Measurements from ENCODE around the gene SLCO4C1.
A peak's percentile ranks its signal among the peaks of the same experiment; 100 is the strongest.

Gene SLCO4C1

GRCh38 chr5:102270036-102270435 lies 26.0 kb downstream of the SLCO4C1 start:
- DNase-seq = no peak

- no peak for DNase-seq
Observed at GRCh38 chr5:102262688-102263087, 33.4 kb downstream of the SLCO4C1 start.

GRCh38 chr5:102249381-102249780 lies 46.7 kb downstream of the SLCO4C1 start:
- DNase-seq = no peak

- DNase-seq = no peak
Observed at GRCh38 chr5:102243213-102243612, 52.9 kb downstream of the SLCO4C1 start.

- no peak for DNase-seq
Observed at GRCh38 chr5:102241809-102242421, 54.2 kb downstream of the SLCO4C1 start.

GRCh38 chr5:102231693-102232619 lies 64.1 kb downstream of the SLCO4C1 start:
- no peak for DNase-seq

- DNase-seq = no peak
Observed at GRCh38 chr5:102229685-102230084, 66.4 kb downstream of the SLCO4C1 start.

GRCh38 chr5:102226321-102226720 lies 69.8 kb downstream of the SLCO4C1 start:
- DNase-seq = no peak

GRCh38 chr5:102223542-102224477 lies 72.3 kb downstream of the SLCO4C1 start:
- peak in 1 of 2 donors; percentile 48 for DNase-seq

- no peak for DNase-seq
Observed at GRCh38 chr5:102222772-102223171, 73.3 kb downstream of the SLCO4C1 start.

- no peak for DNase-seq
Observed at GRCh38 chr5:102221949-102222348, 74.1 kb downstream of the SLCO4C1 start.

GRCh38 chr5:102218159-102218558 lies 77.9 kb downstream of the SLCO4C1 start:
- DNase-seq = no peak

GRCh38 chr5:102216678-102217077 lies 79.4 kb downstream of the SLCO4C1 start:
- no peak for DNase-seq

- no peak for DNase-seq
Observed at GRCh38 chr5:102211165-102211564, 84.9 kb downstream of the SLCO4C1 start.

- no peak for DNase-seq
Observed at GRCh38 chr5:102200861-102201260, 95.2 kb downstream of the SLCO4C1 start.

- no peak for DNase-seq
Observed at GRCh38 chr5:102196481-102196880, 99.6 kb downstream of the SLCO4C1 start.

Measured in CD4-positive, alpha-beta T cell treated with Interleukin-1 beta for 1 hour (primary cell).